ENCODE data around the gene HLA-E.

The HLA-E gene

GRCh38 chr6:30453508-30454116 lies 35.7 kb upstream of the HLA-E start:
- no peaks in the 10 kb centered on the region for H4K20me1 ChIP-seq (ENCODE audit: insufficient read depth, low read length, poor library complexity, severe bottlenecking)
- peaks cover 84% of the 10 kb centered on the region for H3K27me3 ChIP-seq (ENCODE audit: insufficient read depth, low read length, poor library complexity, severe bottlenecking)
- no peaks in the 10 kb centered on the region for H3K9me2 ChIP-seq (replicated peaks; ENCODE audit: low read depth, low read length)
- H3K4me1 ChIP-seq (ENCODE audit: insufficient read depth, low read length, poor library complexity, severe bottlenecking), result peaks cover 20% of the 10 kb centered on the region
- no peaks in the 10 kb centered on the region for H3K79me2 ChIP-seq (ENCODE audit: insufficient read depth, low read length)
- H3K9ac ChIP-seq (ENCODE audit: low read depth, low read length, poor library complexity, severe bottlenecking), result no peak overlapping the region
- no peak for TF ChIP-seq EZH2phosphoT487 (IDR thresholded peaks at IDR 0.05; ENCODE audit: borderline replicate concordance)
- TF ChIP-seq CTCF (conservative IDR thresholded peaks at IDR 0.05; ENCODE audit: low read length), result peak; percentile 98
- H3K36me3 ChIP-seq (ENCODE audit: insufficient read depth, low read length), result no peaks in the 10 kb centered on the region
- H3K4me3 ChIP-seq (ENCODE audit: low read length, poor library complexity, severe bottlenecking), result no peak overlapping the region
- no peaks in the 10 kb centered on the region for H3F3A ChIP-seq (ENCODE audit: low read depth)
- H3K4me2 ChIP-seq (ENCODE audit: low read depth, low read length, poor library complexity, severe bottlenecking), result no peak overlapping the region
- no peaks in the 10 kb centered on the region for H3K9me3 ChIP-seq (ENCODE audit: insufficient read depth, low read depth, low read length)
- H2AFZ ChIP-seq (ENCODE audit: low read length), result no peak overlapping the region

- Histone ChIP-seq H3K4me1 (ENCODE audit: insufficient read depth, low read length, poor library complexity, severe bottlenecking) (peaks cover 12% of the 10 kb centered on the region), H3K9me2 (replicated peaks; ENCODE audit: low read depth, low read length) (no peaks in the 10 kb centered on the region), H3K79me2 (ENCODE audit: insufficient read depth, low read length) (no peaks in the 10 kb centered on the region), H3K4me2 (ENCODE audit: low read depth, low read length, poor library complexity, severe bottlenecking) (no peak overlapping the region), H3K27me3 (ENCODE audit: insufficient read depth, low read length, poor library complexity, severe bottlenecking) (peaks cover 93% of the 10 kb centered on the region), H3K36me3 (ENCODE audit: insufficient read depth, low read length) (no peaks in the 10 kb centered on the region), H3K9ac (ENCODE audit: low read depth, low read length, poor library complexity, severe bottlenecking) (no peak overlapping the region), H3K9me3 (ENCODE audit: insufficient read depth, low read depth, low read length) (no peaks in the 10 kb centered on the region), H2AFZ (ENCODE audit: low read length) (no peak overlapping the region), H4K20me1 (ENCODE audit: insufficient read depth, low read length, poor library complexity, severe bottlenecking) (peaks cover 5% of the 10 kb centered on the region), H3K4me3 (ENCODE audit: low read length, poor library complexity, severe bottlenecking) (no peak overlapping the region), H3F3A (ENCODE audit: low read depth) (no peaks in the 10 kb centered on the region)
- TF ChIP-seq EZH2phosphoT487 (IDR thresholded peaks at IDR 0.05; ENCODE audit: borderline replicate concordance) (no peak), CTCF (conservative IDR thresholded peaks at IDR 0.05; ENCODE audit: low read length) (no peak)
These were observed 30.2 kb upstream of the HLA-E start for GRCh38 chr6:30459145-30459544.

GRCh38 chr6:30461055-30461454 lies 28.3 kb upstream of the HLA-E start:
- Histone ChIP-seq H3K4me3 (ENCODE audit: low read length, poor library complexity, severe bottlenecking) (no peak overlapping the region), H3K4me2 (ENCODE audit: low read depth, low read length, poor library complexity, severe bottlenecking) (no peak overlapping the region), H2AFZ (ENCODE audit: low read length) (no peak overlapping the region), H3F3A (ENCODE audit: low read depth) (no peaks in the 10 kb centered on the region), H3K36me3 (ENCODE audit: insufficient read depth, low read length) (no peaks in the 10 kb centered on the region), H3K9me2 (replicated peaks; ENCODE audit: low read depth, low read length) (no peaks in the 10 kb centered on the region), H3K9ac (ENCODE audit: low read depth, low read length, poor library complexity, severe bottlenecking) (no peak overlapping the region), H3K4me1 (ENCODE audit: insufficient read depth, low read length, poor library complexity, severe bottlenecking) (peaks cover 14% of the 10 kb centered on the region), H3K9me3 (ENCODE audit: insufficient read depth, low read depth, low read length) (no peaks in the 10 kb centered on the region), H3K79me2 (ENCODE audit: insufficient read depth, low read length) (no peaks in the 10 kb centered on the region), H4K20me1 (ENCODE audit: insufficient read depth, low read length, poor library complexity, severe bottlenecking) (peaks cover 9% of the 10 kb centered on the region), H3K27me3 (ENCODE audit: insufficient read depth, low read length, poor library complexity, severe bottlenecking) (peaks cover 94% of the 10 kb centered on the region)
- TF ChIP-seq CTCF (conservative IDR thresholded peaks at IDR 0.05; ENCODE audit: low read length), result no peak
- no peak for TF ChIP-seq EZH2phosphoT487 (IDR thresholded peaks at IDR 0.05; ENCODE audit: borderline replicate concordance)

All from Loucy (cell line).